Muscle of leg (tissue), 11 donors: ENCODE data around the gene NUP98. TPM values are rescaled to one million over a fixed set of nuclear protein-coding genes. Genes with fewer than 3 reads are reported as not detected.
"Not testable (repeated sequence)": the region's sequence is repeated elsewhere in the genome, so short reads cannot be mapped to it uniquely, and the experiment has no call there.

Experiments
- DNase-seq: peaks from one replicate; pipeline ENCODE4 v3.0.0; 2013
- H3K27ac ChIP-seq: one replicate; pipeline ENCODE4 v1.5.1; 2013; ENCODE audit warnings: mild to moderate bottlenecking, low read length, control low read depth
- H3K27me3 ChIP-seq: one replicate; pipeline ENCODE4 v1.6.1; 2013; ENCODE audit warnings: low read length; ENCODE audit not compliant: control insufficient read depth, insufficient read depth
- H3K36me3 ChIP-seq: one replicate; pipeline ENCODE4 v1.6.1; 2013; ENCODE audit warnings: low read length; ENCODE audit not compliant: control insufficient read depth, insufficient read depth
- H3K4me1 ChIP-seq: one replicate; pipeline ENCODE4 v1.6.1; 2013; ENCODE audit warnings: low read length; ENCODE audit not compliant: control insufficient read depth, insufficient read depth
- H3K4me3 ChIP-seq: one replicate; pipeline ENCODE4 v1.5.1; 2013; ENCODE audit warnings: low read length, control low read depth
- H3K9me3 ChIP-seq: replicated peaks from 2 replicates; pipeline ENCODE4 v1.6.1; 2013; ENCODE audit warnings: low read depth, low read length; ENCODE audit not compliant: control insufficient read depth
- WGBS: methylation state at CpG from one replicate; pipeline ENCODE4 v1.1.5; 2013; ENCODE audit warnings: missing lambda C conversion rate; ENCODE audit not compliant: insufficient coverage; 5-methylcytosine and 5-hydroxymethylcytosine counted together
- polyA plus RNA-seq, 8 donors: library from polyadenylated mRNA; unstranded; fragments of 120-200 nt; gene quantifications; one replicate each; pipeline versions ENCODE4 v1.2.1 to v1.2.3, GENCODE V29; 2013; ENCODE audit warnings: inconsistent platforms in 1 of 8, low replicate concordance in 1 of 8; ENCODE audit not compliant: insufficient read length in 8 of 8, insufficient read depth in 1 of 8
- total RNA-seq: library from RNA; stranded (reverse); fragments of 120-200 nt; gene quantifications from one replicate; pipeline ENCODE4 v1.2.4, GENCODE V29; 2013

NUP98 gene
- total and polyA plus RNA-seq, 9 donors: 36.9 to 44.6 (median 40.1) TPM

- Histone ChIP-seq H3K4me1 (peaks cover 15% of the 10 kb centered on the region), H3K27me3 (peaks cover 20% of the 10 kb centered on the region)
- 80% methylated on average over 13 of the region's 13 CpGs for WGBS
- not testable (repeated sequence) for H3K4me3 ChIP-seq, H3K9me3 ChIP-seq, DNase-seq, H3K27ac ChIP-seq, H3K36me3 ChIP-seq
Observed at GRCh38 chr11:3648843-3649242, 148.5 kb downstream of the NUP98 start.

GRCh38 chr11:3645552-3645951, 151.8 kb downstream of the NUP98 start:
- no peaks in the 10 kb centered on the region for H3K36me3 ChIP-seq
- no peak overlapping the region for H3K27ac ChIP-seq
- no peak for DNase-seq
- H3K27me3 ChIP-seq: peaks cover 26% of the 10 kb centered on the region
- no peaks in the 10 kb centered on the region for H3K9me3 ChIP-seq
- WGBS: 82% methylated on average over 6 of the region's 7 CpGs
- no peak overlapping the region for H3K4me3 ChIP-seq
- peaks cover 31% of the 10 kb centered on the region for H3K4me1 ChIP-seq

DNA sequence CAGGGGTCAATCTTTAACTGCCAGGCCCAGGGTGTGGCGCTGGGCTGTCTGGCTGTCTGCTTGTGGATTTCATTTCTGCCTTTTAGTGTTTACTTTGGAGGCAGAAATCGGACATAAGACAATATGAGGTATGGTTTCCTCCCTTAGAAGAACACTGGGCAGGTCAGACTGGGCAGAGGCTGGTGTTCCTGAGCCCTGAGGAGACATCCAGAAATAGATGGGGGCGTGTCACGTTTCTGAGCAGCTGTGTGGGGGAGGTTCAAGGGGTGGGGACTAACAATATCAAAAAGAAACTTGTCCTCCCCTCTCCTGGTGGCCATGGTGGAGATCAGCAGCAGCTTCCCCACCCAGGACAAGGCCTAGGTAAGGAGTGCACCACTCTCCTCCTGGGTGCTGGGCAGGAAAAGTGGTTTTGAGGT, 152.5 kb downstream of the NUP98 start, which contains the start of gene ART1:
ART1 (plus strand) TSS at position 312 of the 419 bp plus-strand sequence. CDS start 14,086 bp downstream, outside the sequence.
- no peaks in the 10 kb centered on the region for H3K9me3 ChIP-seq
- 100% methylated on average over 1 of the region's 4 CpGs for WGBS
- no peak within 1 kb of the TSS for H3K4me3 ChIP-seq
- peaks cover 31% of the 10 kb centered on the region for H3K4me1 ChIP-seq
- peaks cover 26% of the 10 kb centered on the region for H3K27me3 ChIP-seq
- peak; percentile 56 for DNase-seq
- no peaks in the 10 kb centered on the region for H3K36me3 ChIP-seq
- peak within 1 kb of the TSS; percentile 79 for H3K27ac ChIP-seq

- H3K4me1 ChIP-seq: peaks cover 31% of the 10 kb centered on the region
- DNase-seq, H3K9me3 ChIP-seq, H3K36me3 ChIP-seq: not testable (repeated sequence)
- peaks cover 20% of the 10 kb centered on the region for H3K27me3 ChIP-seq
- peak overlapping the region; percentile 59 for H3K4me3 ChIP-seq
- H3K27ac ChIP-seq: peak overlapping the region; percentile 69
- whole genome bisulfite sequencing: 22% methylated on average over 8 of the region's 11 CpGs
Observed at GRCh38 chr11:3643102-3643546, 154.2 kb downstream of the NUP98 start.

DNA sequence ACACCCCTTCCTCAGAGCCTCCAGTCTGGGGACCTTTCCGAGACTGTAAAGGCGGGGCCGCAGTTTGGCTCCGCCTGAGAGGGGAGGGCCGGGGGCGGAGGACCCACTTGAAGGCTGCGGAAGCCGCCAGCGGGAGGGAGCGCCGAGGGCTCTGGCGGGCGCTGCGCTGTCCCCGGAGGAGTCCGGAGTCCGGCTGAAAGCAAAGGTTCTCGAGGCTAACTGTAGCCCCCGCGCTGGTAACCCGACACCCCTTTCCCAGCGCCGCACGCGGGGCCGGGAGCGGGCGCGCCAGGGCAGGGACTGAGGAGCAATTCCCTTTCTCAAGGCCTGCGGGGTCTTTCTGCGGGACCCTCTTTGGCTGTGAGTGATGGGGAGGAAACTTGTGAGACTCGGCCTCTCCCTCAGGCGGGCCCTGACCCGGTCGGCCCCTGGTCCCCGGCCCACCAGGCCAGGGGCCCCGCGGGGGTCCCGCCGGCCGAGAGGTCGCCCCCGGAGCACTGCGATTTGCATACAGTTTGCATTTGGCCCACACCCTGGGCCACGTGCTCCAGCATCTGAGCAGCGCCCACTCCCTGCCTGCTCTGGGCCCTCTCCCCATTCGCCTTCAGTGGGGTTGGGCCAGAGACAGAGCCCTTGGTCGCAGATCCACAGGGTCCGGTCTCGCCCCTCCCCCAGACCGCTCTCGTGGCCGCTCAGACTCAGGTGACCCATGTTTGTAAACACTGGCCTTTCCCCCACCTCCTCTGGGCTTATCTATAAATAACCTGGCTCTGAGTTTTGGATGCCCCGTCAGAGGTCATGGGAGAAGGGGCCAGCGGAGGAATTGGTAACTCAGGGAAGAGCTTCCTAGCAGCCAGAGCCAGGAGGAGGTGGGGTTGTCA, 155.0 kb downstream of the NUP98 start:
- Histone ChIP-seq H3K36me3 (no peaks in the 10 kb centered on the region), H3K9me3 (no peaks in the 10 kb centered on the region), H3K27ac (peak overlapping the region; percentile 69), H3K4me1 (peaks cover 31% of the 10 kb centered on the region), H3K4me3 (peak overlapping the region; percentile 59), H3K27me3 (peaks cover 16% of the 10 kb centered on the region)
- WGBS: under 1% methylated on average over 44 of the region's 55 CpGs
- peak; percentile 94 for DNase-seq

DNA sequence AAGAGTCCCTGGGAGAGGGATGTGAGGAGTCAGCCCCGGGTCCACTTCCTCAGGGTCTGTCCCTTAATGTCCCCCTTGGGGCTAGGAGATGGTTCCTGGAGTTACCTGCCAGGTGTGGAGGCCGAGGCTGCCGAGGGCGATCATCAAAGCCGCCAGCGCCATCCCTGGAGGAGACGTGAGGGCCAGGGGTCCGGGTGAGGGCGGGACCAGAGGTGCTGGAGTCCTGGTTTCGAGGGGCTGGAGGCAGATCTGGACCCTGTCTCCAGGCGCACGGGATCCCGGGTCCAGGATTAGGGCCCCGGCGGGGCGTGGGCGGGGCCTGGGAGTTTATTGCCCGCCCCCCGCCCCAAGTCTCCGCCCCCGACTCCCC, 155.7 kb downstream of the NUP98 start, which contains the start of gene ART5:
ART5 (minus strand) TSS at position 292 of the 370 bp plus-strand sequence; CDS start at position 162, 130 bp downstream.
- Histone ChIP-seq H3K9me3 (no peaks in the 10 kb centered on the region), H3K27me3 (peaks cover 12% of the 10 kb centered on the region), H3K36me3 (no peaks in the 10 kb centered on the region), H3K4me3 (peak within 1 kb of the TSS; percentile 59), H3K4me1 (peaks cover 31% of the 10 kb centered on the region), H3K27ac (peak within 1 kb of the TSS; percentile 69)
- WGBS: 3% methylated on average over 9 of the region's 21 CpGs
- DNase-seq: no peak

- Histone ChIP-seq H3K36me3 (no peaks in the 10 kb centered on the region), H3K9me3 (no peaks in the 10 kb centered on the region), H3K4me3 (no peak overlapping the region), H3K27me3 (peaks cover 9% of the 10 kb centered on the region), H3K4me1 (peaks cover 31% of the 10 kb centered on the region), H3K27ac (no peak overlapping the region)
- DNase-seq: no peak
- 50% methylated on average over 4 of the region's 8 CpGs for WGBS
Observed at GRCh38 chr11:3641191-3641590, 156.2 kb downstream of the NUP98 start.

DNA sequence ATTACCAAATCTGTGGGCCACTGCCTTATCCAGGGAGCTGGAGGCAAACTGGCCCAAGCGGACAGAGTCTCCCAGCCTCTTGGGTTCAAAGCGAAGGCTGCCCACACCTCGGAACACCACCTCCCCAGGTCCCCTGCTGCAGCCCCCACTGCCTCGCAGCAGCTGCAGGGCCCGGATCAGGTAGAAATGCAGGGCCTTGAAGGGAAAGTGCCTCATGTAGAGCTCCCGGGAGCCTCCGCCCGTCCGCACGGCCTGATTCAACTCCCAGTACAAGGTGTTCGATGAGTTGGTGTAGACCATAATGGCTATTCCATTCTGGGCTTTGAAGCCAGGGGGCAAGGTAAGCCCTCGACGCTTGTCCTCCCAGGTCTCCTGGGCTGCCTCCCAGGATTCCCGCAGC, 157.5 kb downstream of the NUP98 start:
- 84% methylated on average over 7 of the region's 14 CpGs for WGBS
- H3K36me3 ChIP-seq: no peaks in the 10 kb centered on the region
- H3K27me3 ChIP-seq: peaks cover 8% of the 10 kb centered on the region
- H3K9me3 ChIP-seq: no peaks in the 10 kb centered on the region
- no peak for DNase-seq
- no peak overlapping the region for H3K4me3 ChIP-seq
- no peak overlapping the region for H3K27ac ChIP-seq
- H3K4me1 ChIP-seq: peaks cover 24% of the 10 kb centered on the region

DNA sequence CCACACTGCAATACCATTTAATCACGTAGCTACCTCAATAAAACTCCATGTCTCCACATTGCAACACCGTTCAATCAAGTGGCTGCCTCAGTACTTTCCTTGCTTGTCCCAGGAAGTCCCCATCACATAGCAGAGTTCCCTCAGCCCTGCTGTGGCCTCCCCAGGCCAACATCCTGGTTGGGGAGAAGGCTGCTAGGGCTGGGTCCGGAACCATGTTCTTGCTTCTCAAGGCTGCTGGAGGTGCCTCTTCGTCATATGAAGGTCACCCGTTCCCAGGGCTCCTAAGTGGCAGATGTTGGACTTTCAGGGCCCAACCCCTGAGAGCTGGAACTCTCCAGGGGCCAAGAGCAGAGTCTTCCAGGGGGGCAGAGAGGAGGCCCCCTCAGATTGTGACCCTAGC, 158.8 kb downstream of the NUP98 start:
- Histone ChIP-seq H3K9me3 (no peaks in the 10 kb centered on the region), H3K36me3 (no peaks in the 10 kb centered on the region), H3K27ac (no peak overlapping the region), H3K27me3 (peaks cover 8% of the 10 kb centered on the region), H3K4me1 (peaks cover 14% of the 10 kb centered on the region), H3K4me3 (no peak overlapping the region)
- 84% methylated on average over 5 of the region's 5 CpGs for WGBS
- no peak for DNase-seq

DNA sequence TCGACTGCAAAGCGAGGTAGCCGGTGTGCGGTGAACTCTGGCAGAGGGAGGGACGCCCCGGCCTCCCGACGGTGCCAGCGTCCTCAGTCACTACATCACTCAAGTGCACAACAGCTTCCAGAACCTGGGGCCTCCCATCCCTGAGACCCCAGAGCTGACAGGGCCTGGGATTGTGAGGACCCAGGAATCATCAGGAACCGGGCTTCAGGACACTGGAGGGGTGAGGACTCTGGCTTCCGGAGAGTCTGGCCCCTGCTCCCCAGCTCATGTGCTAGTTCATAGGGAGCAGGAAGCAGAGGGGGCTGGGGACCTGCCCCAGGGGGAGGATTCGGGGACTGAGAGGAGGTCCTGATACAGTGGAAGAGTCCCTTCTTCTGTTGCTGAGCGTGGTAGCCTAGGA, 160.2 kb downstream of the NUP98 start:
- no peak overlapping the region for H3K27ac ChIP-seq
- 76% methylated on average over 10 of the region's 13 CpGs for WGBS
- H3K36me3 ChIP-seq: no peaks in the 10 kb centered on the region
- DNase-seq: no peak
- H3K27me3 ChIP-seq: peaks cover 4% of the 10 kb centered on the region
- peaks cover 2% of the 10 kb centered on the region for H3K4me1 ChIP-seq
- no peaks in the 10 kb centered on the region for H3K9me3 ChIP-seq
- H3K4me3 ChIP-seq: no peak overlapping the region
